HepG2 (cell line): ENCODE data around the gene EHD1.

Experiments
- CTCF ChIP-seq: sonication (generic); formaldehyde crosslinking; IDR thresholded peaks from 2 replicates; pipeline ENCODE4 v1.5.0; 2020; ENCODE audit warnings: mild to moderate bottlenecking, missing genetic modification reagents, moderate library complexity
- FOXP1 ChIP-seq, 2 experiments: fragments of 450-650 bp in 1 of 2; IDR thresholded peaks; 2 replicates each; pipeline ENCODE4 v1.6.1; 2017 to 2018; ENCODE audit warnings: antibody characterized with exemption in 1 of 2
- HES4 ChIP-seq: sonication (generic); formaldehyde crosslinking; IDR thresholded peaks from 2 replicates; pipeline ENCODE4 v1.9.0; 2021; ENCODE audit warnings: mild to moderate bottlenecking, missing genetic modification reagents, borderline replicate concordance
- JUNB ChIP-seq: sonication (generic); formaldehyde crosslinking; IDR thresholded peaks from 2 replicates; pipeline ENCODE4 v1.8.0; 2022; ENCODE audit warnings: missing genetic modification reagents, mild to moderate bottlenecking, borderline replicate concordance
- MXI1 ChIP-seq: IDR thresholded peaks from 3 replicates; pipeline ENCODE4 v1.6.1; 2012; ENCODE audit warnings: low read depth, low read length, inconsistent platforms, borderline replicate concordance
- PHF8 ChIP-seq: sonication (generic); formaldehyde crosslinking; IDR thresholded peaks from 2 replicates; pipeline ENCODE4 v1.5.0; 2020; ENCODE audit warnings: missing genetic modification reagents
- RAD21 ChIP-seq: fragments of 450-650 bp; formaldehyde crosslinking; IDR thresholded peaks from 2 replicates; pipeline ENCODE4 v1.5.0; 2020; ENCODE audit warnings: mild to moderate bottlenecking
- SETDB1 ChIP-seq: sonication (generic); formaldehyde crosslinking; IDR thresholded peaks from 2 replicates; pipeline ENCODE4 v1.5.1; 2020; ENCODE audit warnings: missing genetic modification reagents, mild to moderate bottlenecking, borderline replicate concordance
- SRSF4 ChIP-seq: fragments of 200-400 bp; formaldehyde crosslinking; IDR thresholded peaks from one replicate; pipeline ENCODE4 v1.6.1; 2018; ENCODE audit warnings: mild to moderate bottlenecking, low read depth, low read length, moderate library complexity; ENCODE audit not compliant: poor library complexity, severe bottlenecking
- ZNF709 ChIP-seq: sonication (generic); formaldehyde crosslinking; IDR thresholded peaks from 2 replicates; pipeline ENCODE4 v1.5.0; 2020; ENCODE audit warnings: mild to moderate bottlenecking, missing genetic modification reagents
- TF ChIP-seq, protein P1 (sequence below): sonication (generic); formaldehyde crosslinking; IDR thresholded peaks from 2 replicates; pipeline ENCODE4 v1.5.0; 2020; ENCODE audit warnings: mild to moderate bottlenecking, low read depth, missing genetic modification reagents, borderline replicate concordance

GRCh38 chr11:64914123-64914522 lies 35.7 kb upstream of the EHD1 start:
- TF ChIP-seq HES4 (no peak), CTCF (CRISPR knock-in tag) (no peak), RAD21 (CRISPR knock-in tag) (no peak), FOXP1 (IDR thresholded peaks at IDR 0.05) (no peak), FOXP1 (CRISPR knock-in tag; IDR thresholded peaks at IDR 0.05) (no peak), SETDB1 (no peak), JUNB (CRISPR knock-in tag) (no peak), PHF8 (CRISPR knock-in tag) (no peak), SRSF4 (no peak), MXI1 (no peak), ZNF709 (CRISPR knock-in tag) (no peak)
- TF ChIP-seq, protein P1, sequence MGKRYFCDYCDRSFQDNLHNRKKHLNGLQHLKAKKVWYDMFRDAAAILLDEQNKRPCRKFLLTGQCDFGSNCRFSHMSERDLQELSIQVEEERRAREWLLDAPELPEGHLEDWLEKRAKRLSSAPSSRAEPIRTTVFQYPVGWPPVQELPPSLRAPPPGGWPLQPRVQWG = no peak
